HG03520 (cell line): ENCODE data around the gene TINAG.

Experiments used
- ATAC-seq: cut with Tn5 transposase; IDR thresholded peaks from one replicate; pipeline ENCODE4 v1.9.1; 2021; ENCODE audit warnings: mild to moderate bottlenecking, moderate library complexity; ENCODE audit not compliant: unreplicated experiment

TINAG gene

GRCh38 chr6:54308289-54308985 is at the start of gene TINAG:
Gene TINAG (plus strand): TSS chr6:54308441. CDS start chr6:54308551, 110 bp downstream.
- no peak for ATAC-seq

DNA sequence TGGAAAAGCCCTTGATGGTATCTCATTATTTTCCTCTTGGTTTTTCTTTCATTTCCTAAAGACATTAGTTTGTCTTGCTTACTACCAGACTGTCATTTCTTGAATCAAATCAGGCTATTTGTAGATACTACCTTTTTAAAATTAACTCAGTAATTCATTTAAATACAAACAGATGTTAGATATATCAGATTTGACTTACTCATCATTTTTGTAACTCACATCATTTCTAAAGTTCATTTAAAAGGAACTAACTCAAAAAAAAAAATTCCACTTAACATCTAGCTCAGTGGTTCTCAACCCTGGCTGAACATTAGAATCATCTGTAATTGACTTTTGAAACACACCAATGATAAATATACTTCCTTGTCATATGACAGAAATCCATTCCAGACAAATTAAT is 48.2 kb upstream of the TINAG start:
- no peak for ATAC-seq

DNA sequence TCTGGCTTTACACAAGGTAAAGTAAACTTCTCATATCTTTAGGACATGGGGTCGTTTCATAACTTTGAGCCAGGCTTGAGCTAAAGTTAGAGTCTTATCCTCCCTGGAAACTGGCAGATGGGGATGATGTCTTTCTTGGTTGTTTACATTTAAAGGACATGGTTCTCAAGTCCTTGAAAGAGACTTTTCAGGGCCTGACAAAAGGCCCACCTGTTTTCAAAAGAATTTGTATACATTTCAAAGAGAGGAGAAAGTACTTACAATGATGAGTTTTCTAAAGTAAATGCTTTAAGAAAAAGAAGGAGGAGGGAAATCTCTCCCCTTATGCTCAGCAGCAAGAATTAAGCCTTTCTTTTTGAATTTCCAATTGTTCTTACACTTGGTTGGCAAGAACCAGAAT is 45.7 kb upstream of the TINAG start:
- no peak for ATAC-seq

DNA sequence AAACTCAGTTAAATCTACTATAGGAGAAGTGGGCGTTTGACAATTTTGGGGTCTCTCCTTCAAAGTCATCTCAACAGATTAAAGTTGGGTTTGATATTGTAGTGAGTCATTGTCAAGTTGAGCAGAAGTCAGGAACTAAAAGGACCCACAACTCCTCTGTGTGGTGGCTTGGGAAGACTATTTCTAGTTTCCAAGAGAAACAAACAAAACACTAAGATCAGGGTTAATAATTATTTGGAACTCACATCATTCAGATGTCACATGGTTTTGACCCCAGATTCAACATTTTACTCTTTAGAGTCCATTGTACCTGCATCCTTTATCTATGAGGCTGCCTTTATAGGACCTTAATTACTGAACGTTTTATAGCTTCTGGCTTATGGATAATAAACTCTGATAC is 45.3 kb upstream of the TINAG start:
- ATAC-seq, result no peak

DNA sequence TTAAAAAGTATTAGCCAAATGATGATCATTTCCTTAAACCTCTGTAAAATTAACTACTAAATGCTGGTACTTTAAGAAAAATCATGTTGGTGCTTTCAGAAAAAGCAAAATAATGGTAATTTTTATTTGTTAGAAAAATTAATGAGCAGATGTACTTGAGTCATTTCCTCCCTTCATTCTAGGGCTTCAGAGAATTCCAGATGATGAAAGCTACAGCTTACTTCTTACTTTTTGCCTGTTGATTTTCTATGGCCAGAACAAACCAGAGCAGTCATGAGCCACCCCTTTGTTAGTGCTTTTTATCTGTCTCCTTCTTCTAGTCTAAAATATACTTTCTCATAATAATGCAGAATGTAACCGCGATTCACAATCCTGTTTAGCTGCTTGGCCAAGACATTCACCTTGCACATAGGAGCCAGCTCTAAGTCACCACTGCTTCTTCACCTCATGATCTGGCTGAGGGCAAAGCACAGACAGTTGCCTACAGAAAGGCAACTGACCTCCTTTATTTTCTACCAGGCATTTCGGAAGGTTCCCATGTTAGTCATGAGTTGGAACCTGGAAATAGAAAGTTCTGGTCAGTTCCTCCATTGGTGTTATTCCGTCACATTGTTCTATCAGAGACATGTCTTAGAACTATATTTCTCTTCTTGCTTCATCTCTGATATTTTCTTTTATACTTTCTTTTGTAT is 43.5 kb upstream of the TINAG start:
- ATAC-seq, result no peak

DNA sequence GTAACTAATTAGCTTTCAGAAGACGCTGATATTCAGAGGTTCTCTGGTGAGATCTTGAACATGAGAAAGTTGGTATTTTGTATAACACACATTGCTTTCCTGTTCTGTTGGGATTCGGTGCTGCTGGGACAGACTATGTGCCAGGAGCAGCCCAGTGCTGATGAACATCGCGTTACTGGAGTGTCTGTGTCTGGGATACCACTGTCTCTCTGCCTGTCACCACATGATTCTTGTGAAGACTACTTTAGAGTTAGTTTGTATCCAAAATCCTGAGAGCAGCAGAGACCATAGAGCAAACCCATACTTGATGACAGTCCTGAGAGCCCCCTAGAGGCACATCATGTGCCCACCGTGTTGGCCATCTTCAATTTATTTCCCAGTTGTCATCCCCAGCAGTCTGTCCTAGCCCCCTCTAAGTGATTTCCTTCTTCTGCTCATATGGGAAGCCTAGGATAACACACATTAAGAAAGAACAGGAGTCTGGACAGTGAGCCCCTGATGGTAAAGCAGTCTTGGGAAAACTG is 41.8 kb upstream of the TINAG start:
- no peak for ATAC-seq

DNA sequence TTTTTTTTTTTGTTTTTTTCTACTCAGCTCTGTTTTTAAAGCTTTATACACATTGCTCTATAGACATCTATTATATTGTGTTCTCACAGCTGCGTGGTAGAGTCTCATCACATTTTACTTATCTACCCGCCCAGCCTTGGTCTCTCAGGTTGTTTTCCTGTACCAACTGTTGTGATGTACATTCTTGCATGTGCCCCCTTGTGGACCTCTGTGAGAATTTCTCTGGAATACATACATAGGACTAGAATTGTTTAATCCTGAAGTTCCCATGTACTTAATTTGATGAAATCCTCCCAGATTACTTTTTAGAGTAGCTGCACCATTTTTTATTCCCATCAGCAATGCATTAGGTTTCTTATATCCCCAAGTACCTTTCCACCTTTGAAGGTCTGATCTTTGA is 40.4 kb upstream of the TINAG start:
- ATAC-seq, result no peak

DNA sequence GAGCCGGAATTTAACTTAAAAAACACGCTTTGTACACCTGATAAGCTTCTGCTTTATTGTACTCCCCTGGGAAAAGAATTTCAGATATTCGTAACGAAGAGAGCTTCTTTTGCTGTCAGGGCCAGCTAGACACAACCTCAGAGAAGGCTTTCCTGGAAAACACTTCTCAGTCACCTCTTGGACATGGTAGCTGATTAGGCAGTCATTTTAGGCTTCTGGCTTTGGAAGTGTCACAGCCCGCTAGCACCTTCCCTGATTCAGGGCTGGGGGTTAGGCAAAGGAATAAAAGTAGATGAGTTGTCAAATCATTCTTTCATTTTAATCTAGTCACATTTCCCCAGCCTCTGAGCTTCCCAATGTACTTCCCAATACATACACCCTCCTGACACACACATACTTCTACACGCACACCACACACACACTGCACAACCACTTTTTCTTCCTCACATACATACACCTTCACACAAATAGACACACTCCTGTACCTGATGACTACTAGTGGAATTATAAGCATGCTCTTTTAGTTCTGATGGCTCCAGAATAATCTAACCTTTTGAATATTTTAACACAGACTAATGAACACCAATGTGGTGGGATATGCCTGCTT is 34.9 kb upstream of the TINAG start:
- no peak for ATAC-seq

GRCh38 chr6:54274383-54274782 is 33.9 kb upstream of the TINAG start:
- no peak for ATAC-seq

GRCh38 chr6:54282186-54282585 is 26.1 kb upstream of the TINAG start:
- ATAC-seq, result no peak

DNA sequence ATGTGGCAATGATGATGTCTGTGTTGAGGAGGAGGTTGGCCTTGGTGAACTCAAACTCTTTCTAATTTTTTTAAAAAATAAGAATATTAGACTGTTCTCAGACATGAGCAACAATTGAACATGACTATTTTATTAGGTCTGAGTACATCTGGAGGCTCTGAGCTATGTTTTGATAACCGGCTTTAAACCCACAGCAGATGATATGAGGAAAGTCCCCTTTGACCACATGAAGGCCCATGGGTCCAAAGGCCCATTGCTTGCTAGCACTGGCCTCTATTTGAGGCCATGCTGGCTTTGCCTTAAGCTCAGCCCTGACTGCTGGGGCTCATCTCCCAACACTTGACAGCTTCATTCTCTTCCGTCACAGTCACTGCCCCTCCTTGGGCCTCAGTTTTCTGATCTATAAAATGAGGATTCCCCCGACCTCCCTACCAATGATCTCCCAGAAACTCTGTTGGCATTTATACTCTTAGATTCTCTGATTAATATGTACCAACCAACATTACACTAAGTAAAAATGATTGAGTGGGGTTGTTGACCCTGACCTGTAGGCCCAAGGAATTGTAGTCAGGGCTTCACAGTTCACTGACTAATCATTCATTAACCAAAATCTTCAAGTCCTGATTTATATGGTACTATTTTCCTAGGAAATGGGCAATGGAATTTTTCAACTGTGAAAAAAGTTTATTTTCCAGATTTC is 23.9 kb upstream of the TINAG start:
- ATAC-seq, result no peak

GRCh38 chr6:54285595-54285994 is 22.6 kb upstream of the TINAG start:
- ATAC-seq, result no peak

GRCh38 chr6:54286141-54286540 is 22.1 kb upstream of the TINAG start:
- no peak for ATAC-seq

DNA sequence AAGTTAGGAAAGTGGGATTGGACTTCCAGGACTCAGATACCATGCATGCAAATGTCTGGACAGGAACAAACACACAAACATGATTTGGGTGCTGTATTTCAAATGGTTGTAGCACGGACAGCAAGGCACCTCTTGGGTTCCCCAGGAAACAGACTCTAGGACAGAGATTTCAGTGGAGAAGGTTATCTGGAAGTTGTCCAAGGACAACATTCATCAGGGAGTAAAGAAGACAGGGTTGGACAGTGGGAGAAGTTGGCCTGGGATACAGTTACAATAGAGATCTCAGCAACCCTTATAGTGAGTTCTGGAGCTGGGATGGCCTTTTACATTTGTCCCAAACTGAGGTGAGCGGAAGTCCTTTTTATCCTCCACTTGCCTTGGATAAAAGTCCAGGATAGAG is 19.8 kb upstream of the TINAG start:
- no peak for ATAC-seq

DNA sequence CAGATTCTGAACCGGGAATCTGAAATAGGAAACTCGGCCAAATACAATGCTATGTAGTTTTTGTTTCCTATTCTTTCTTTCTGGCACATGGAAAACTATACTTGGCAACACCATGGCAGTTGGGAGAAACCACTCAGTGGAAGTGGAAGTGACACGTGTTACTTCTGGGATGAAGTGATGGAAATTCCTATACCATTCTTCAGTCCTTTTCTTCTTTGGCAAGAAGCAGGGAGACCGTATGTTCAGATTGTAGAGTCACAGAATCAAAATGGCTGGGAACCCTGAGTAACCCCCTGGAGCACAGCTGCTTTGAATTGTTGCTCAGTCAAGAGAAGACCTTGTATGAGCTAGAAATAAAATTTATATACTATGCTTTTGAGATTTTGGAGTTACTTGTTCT is 18.8 kb upstream of the TINAG start:
- ATAC-seq, result no peak

GRCh38 chr6:54291146-54291545 is 17.1 kb upstream of the TINAG start:
- peak; percentile 57 for ATAC-seq

DNA sequence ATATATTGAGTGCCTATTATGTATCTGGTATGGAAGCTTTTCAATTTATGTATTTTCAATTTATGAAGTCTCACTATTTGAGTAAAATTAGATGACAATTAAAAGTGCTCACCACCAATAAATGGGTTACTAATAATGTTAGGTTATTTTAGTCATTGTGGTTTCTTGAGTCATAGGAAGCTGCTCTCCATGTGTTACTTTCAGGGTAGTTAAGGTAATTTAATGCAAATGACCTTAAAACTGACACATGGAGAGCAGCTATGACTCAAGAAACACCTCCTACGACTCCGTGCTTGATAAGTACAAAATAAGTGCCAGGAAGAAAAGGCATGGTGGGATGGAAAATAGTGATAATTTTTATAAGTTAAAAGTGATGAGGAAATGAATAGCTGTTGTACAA is 16.5 kb upstream of the TINAG start:
- peak; percentile 95 for ATAC-seq

GRCh38 chr6:54294965-54295532 is 13.2 kb upstream of the TINAG start:
- no peak for ATAC-seq

GRCh38 chr6:54299542-54300269 is 8.5 kb upstream of the TINAG start:
- ATAC-seq, result no peak

DNA sequence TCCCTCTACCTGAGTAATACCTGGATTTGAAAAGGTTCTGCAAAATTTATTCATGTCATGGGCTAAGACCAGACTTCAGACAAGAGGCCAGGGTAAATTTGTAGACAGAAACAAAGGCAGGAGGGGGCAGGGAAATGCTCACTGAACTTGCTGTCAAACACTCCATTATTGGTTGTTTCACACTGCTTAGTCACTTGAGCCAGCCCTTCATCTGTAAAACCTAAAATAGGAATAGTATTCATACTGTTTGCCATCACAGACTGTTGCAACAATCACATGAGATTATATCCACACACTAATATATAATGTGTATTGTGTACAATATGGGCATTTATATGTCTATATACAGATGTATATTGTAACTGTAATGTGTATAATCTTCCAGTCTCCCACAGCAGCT is 6.5 kb upstream of the TINAG start:
- ATAC-seq, result no peak
